ENCODE measurements around the gene CAMK1G. TPM values are rescaled to one million over a fixed set of nuclear protein-coding genes. Genes with fewer than 3 reads are reported as not detected.

Gene CAMK1G
- total and polyA plus RNA-seq, 9 of the 15 experiments (the other 6 are each of a cell fraction or from before 2014, with no cell fraction given): not detected

DNA sequence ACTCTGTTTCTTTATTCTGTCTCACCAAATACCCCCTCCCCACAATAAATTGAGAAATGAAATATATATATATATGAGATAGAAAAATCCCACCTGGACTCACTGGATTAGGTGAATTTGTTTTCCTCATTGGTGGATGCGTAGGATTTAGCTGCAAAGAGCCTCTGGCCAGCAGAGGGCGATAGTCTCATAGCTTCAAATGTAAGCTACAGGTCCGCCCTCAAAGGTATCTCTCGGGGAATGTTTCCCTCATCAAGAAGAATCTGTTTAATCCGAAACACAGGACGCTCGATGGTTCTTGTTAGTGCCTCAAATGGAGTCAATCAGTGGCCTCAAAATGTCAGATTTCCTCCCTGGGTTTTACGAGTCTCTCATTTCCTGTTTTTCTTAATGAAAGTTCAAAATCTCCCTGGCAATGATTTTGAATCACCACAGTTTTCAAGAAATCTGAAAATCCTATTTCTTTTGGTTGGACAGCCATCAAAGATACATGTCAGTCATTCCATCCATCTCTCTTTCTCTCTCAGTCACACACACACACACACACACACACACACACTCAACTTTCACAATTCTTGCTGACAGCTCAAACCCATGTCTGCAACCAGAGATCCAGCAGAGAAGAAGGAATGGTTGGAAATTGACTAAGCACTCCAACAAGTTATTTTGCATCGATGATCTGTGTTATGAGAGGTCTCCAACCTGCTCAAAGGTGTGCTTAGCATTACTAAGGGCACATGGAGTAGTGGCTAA lies 13.9 kb upstream of the CAMK1G start:
- Histone ChIP-seq H3K36me3 (ENCODE audit: control insufficient read depth, insufficient read depth, low read length) (no peaks in the 10 kb centered on the region), H3K9me3 (replicated peaks; ENCODE audit: control insufficient read depth, insufficient read depth, low read depth, low read length) (no peaks in the 10 kb centered on the region), H3K4me3 (no peak overlapping the region), H3K9ac (ENCODE audit: insufficient read depth in 1 of 2, low read depth in 2 of 2, low read length in 2 of 2) (no peak overlapping the region), H3K4me2 (ENCODE audit: insufficient read depth, low read length) (no peak overlapping the region), H3K9me1 (ENCODE audit: control insufficient read depth, insufficient read depth, low read length) (no peaks in the 10 kb centered on the region), H3K79me2 (ENCODE audit: control insufficient read depth, insufficient read depth, low read length) (no peaks in the 10 kb centered on the region), H2AFZ (ENCODE audit: low read depth, low read length) (no peak overlapping the region), H3K27me3 (ENCODE audit: control insufficient read depth in 2 of 2, insufficient read depth in 2 of 2, low read length in 2 of 2) (peaks cover 6 to 9% of the 10 kb centered on the region in 2 experiments; a peak in 3 of 5 replicates), H4K20me1 (replicated peaks; ENCODE audit: control insufficient read depth, insufficient read depth, low read length) (no peaks in the 10 kb centered on the region), H3K4me1 (replicated peaks in 1 of 2; ENCODE audit: control insufficient read depth in 2 of 2, insufficient read depth in 2 of 2, low read length in 2 of 2) (no peaks in the 10 kb centered on the region), H3K27ac (ENCODE audit: extremely low read depth, low read depth, low read length) (no peak overlapping the region)
- in situ Hi-C loops (cut with MboI): no loop called here
- CTCF ChIA-PET (ENCODE audit: low intra/inter-chr PET ratio): interaction anchor here (0.6 to 3.3 kb wide), 7 partner anchors 58 to 179 kb away, joined by 3 to 39 read pairs (median 3); no protein-coding TSS in a partner anchor
- ATAC-seq (peak; percentile 84), FAIRE-seq (peak; percentile 95), DNase-seq (ENCODE audit: extremely low read depth in 1 of 4, low spot score in 3 of 4) (peak; percentile 72 to 86 (median 76))
- POLR2A ChIA-PET: interaction anchor here (0.6 to 1.0 kb wide), 5 partner anchors 120 to 187 kb away, joined by 3 to 5 read pairs (median 4); no protein-coding TSS in a partner anchor
- no TSS peak for BruUV-seq (replicated peaks)
- 2% methylated on average over 9 of the region's 9 CpGs for WGBS (ENCODE audit: insufficient coverage, low coverage, missing lambda C conversion rate)
- intact Hi-C loops (cut with micrococcal nuclease): loop anchor here (1.0 kb wide), 2 partner anchors 124 to 178 kb away; no protein-coding TSS in a partner anchor
- TF ChIP-seq CXXC5 (CRISPR knock-in tag; IDR thresholded peaks at IDR 0.05) (peak; percentile 21; the same call in 1 of the 2 replicates), TBP (optimal IDR thresholded peaks at IDR 0.05; ENCODE audit: low read depth, low read length) (peak; percentile 11), CREM (IDR thresholded peaks at IDR 0.05; ENCODE audit: low read depth) (no peak), GATAD2B (IDR thresholded peaks at IDR 0.05; ENCODE audit: borderline replicate concordance) (peak; percentile 16; the same call in 1 of the 2 replicates), XRCC5 (IDR thresholded peaks at IDR 0.05; ENCODE audit: low read depth, low read length) (0 out of 2 replicates have a peak, but pooled peaks have one; percentile 25), CTCF (IDR thresholded peaks at IDR 0.05 in 2 of 3, conservative IDR thresholded peaks at IDR 0.05 in 1 of 3; ENCODE audit: insufficient read depth in 2 of 3, low read depth in 1 of 3, low read length in 3 of 3) (peak; percentile 83 to 95 (median 89)), TEAD4 (IDR thresholded peaks at IDR 0.05; ENCODE audit: low read length) (peak; percentile 22; the same call in 1 of the 2 replicates), TEAD4 (CRISPR knock-in tag; IDR thresholded peaks at IDR 0.05; ENCODE audit: borderline replicate concordance) (no peak), JUN (IDR thresholded peaks at IDR 0.05; ENCODE audit: borderline replicate concordance, low read depth, low read length) (0 out of 2 replicates have a peak, but pooled peaks have one; percentile 27), JUN (CRISPR knock-in tag; IDR thresholded peaks at IDR 0.05; ENCODE audit: borderline replicate concordance) (no peak), RAD21 (CRISPR knock-in tag; conservative IDR thresholded peaks at IDR 0.05 in 1 of 2, IDR thresholded peaks at IDR 0.05 in 1 of 2) (peak; percentile 79 to 89), SMC3 (conservative IDR thresholded peaks at IDR 0.05; ENCODE audit: insufficient read depth, low read depth, low read length) (peak; percentile 86), FOXJ3 (CRISPR knock-in tag; IDR thresholded peaks at IDR 0.05) (0 out of 2 replicates have a peak, but pooled peaks have one; percentile 12), RB1 (IDR thresholded peaks at IDR 0.05; ENCODE audit: low read depth) (0 out of 2 replicates have a peak, but pooled peaks have one; percentile 25)
- TF ChIP-seq, protein P1, sequence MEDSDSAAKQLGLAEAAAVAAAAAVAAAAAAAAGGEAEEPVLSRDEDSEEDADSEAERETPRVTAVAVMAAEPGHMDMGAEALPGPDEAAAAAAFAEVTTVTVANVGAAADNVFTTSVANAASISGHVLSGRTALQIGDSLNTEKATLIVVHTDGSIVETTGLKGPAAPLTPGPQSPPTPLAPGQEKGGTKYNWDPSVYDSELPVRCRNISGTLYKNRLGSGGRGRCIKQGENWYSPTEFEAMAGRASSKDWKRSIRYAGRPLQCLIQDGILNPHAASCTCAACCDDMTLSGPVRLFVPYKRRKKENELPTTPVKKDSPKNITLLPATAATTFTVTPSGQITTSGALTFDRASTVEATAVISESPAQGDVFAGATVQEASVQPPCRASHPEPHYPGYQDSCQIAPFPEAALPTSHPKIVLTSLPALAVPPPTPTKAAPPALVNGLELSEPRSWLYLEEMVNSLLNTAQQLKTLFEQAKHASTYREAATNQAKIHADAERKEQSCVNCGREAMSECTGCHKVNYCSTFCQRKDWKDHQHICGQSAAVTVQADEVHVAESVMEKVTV (CRISPR knock-in tag; IDR thresholded peaks at IDR 0.05): peak; percentile 77
